NCI-H2029 (cell line): ENCODE results near the gene PLB1.
A peak's percentile ranks its signal among the peaks of the same experiment; 100 is the strongest.
"Not testable (repeated sequence)": the region's sequence is repeated elsewhere in the genome, so short reads cannot be mapped to it uniquely, and the experiment has no call there.

ENCODE experiments used
- DNase-seq: peaks from one replicate; lab custom pipeline; 2025; lab: John Stamatoyannopoulos, UW

The PLB1 gene

DNA sequence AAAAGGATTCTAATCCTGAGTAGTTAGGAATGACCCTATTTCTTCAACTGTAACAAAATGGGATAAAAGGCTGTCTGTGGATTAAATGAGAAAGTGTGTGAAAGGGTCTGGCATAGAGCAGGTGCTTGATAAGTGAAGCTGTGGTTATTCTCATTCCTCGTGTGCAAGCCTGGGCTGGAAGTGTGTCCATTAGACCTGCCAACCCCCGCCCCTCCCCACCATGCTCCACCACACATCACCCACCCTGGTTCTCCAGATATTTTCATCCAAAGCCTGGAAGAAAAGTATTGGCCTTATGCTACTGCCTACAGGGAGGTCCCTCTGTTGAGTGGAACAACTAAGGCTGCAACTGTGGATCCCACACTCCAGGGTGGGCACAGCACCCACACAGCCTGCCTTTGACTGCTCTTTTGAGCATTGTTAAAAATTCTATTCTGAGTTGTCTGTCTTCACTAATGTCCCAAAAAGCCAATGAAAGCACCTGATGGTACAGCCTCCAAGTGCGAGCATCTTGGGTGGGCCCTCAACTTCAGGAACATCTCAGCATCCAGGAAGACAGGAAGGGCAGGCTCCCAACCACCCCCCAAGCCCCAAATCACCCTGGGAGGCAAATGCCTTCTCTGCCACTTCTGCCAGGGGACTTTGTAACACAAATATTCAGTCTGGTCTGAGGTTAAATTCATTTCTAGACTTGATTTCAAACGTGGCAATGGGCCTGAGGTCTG, 153.0 kb downstream of the PLB1 start:
- DNase-seq = no peak

DNA sequence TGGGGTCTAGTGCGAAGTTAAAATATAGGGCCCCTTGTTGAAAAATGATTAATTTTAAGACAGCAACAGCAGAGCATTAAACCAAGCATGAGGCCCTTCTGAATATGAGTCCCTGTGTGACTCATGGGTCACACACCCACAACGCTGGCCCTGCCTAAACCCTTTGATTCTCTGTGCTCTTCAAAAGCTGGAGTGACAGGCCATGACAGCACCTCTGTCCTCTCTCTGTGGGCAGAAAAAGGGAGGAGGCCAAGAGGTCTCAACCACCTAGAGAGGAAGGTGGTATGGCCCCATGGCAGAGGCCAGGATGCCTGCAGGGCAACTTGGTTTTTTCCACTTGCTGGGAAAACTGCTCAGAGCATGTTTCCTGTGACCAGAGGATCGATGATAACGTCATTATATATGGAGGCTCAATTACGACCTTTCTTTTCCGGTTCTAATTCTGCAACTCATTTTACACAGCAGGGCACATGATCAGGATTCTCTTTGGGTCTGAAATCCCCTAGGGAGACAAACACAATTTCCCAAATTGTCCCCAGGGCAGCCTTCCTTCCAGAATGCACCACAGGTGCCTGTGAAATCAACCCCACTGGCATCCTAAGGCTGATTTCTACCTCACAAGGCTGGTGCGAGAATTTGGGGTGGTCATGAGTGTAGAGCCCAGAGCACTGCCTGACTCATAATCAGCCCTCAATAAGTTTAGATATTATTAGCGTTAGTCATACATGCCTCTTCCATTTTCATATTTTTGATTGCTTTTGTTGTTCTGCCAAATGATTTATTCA, 153.8 kb downstream of the PLB1 start:
- DNase-seq = no peak

DNA sequence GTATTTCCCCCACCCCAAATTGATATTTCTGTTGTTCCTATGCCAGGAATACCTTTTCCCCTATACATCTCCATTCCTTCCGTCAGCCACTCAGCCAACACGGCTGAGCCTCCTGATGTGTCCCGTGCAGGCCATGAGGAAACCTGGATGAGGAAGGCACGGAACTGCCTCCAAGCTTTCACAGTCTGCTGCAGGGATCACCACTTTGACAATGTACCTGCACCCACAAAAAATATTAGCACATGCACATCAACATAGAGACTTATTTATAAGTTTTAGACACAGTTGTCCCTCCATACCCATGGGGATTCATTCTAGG, 154.4 kb downstream of the PLB1 start:
- no peak for DNase-seq

DNA sequence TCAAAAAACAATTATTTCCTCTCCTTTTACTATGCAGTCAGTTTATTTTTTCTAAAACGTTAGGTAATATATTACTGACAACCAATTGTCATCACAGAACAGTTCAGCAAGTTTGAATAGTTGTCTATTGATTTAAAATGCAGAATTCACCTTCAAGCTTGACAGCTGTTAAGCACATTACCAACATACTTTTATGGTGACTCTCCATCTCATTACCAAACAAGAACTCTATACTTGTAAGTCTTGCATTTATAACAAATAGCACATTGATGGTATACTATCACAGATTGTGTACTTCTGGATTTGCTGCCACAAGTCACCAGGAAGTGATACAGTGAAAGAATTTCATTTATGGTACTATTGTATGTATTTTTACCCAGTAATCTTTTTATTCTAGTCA, 156.4 kb downstream of the PLB1 start:
- no peak for DNase-seq

DNA sequence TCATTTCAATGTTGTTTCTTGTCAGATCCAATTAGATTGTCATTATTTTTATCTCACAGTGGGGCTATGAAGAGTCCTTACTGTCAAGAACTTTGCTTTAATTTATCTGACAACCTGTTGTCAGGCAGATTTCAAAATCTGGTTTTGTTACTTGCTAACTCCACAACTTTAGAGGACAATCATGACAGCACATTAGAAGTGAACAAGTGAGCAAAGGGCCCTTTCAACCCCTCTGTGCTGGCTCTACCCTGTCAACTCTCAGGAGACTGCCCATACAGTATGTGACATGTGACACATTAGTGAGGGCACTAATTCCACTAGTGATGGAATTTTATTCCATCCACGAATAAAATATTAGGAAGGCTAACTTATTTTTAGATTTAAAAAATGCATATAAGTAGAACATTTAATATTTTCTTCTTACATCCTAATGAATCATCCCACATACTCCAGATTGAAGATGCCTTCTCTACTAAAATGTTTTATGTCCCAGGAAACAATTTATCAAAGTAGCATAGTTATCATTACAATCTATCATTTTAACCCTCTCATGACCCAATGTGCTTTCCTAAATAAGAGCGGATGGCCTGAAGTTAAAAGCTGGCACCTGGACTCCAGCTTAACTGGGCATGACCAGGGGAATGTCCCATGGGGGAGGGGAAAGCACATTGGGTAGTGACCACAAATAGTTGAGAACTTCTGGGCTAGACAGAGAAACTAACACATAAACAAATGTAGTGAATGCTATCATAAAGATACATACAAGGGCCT, 158.2 kb downstream of the PLB1 start:
- DNase-seq = no peak

DNA sequence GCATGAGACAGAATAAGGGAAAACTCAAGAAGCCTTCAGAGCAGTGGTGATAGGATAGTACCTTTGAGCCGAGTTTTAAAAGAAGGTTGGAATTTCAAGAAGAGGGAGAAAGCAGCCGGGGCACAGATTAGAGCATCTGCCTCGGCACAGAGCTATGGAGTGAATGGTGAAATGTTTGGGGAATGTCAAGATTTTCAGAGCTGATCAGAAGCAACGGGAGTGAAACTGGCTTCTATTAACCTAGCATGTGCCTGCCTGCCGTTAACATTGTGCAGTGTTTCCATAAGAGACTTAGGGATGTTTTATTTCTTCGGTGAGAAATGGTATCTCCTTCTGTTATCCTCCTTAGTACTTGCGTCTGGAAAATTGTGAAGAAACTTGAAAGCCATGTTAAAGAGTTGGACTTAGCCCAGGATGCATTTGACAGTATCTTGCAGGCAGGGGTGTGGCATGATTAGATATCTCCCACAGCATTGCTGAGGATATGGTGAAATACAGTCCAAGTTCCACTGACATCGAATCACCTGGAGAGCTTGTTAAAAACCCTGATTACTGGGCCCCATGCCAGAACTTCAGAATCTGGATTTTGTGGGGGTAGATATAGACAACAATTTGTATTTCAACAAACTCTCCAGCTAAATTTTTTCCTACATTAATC, 158.9 kb downstream of the PLB1 start:
- no peak for DNase-seq

DNA sequence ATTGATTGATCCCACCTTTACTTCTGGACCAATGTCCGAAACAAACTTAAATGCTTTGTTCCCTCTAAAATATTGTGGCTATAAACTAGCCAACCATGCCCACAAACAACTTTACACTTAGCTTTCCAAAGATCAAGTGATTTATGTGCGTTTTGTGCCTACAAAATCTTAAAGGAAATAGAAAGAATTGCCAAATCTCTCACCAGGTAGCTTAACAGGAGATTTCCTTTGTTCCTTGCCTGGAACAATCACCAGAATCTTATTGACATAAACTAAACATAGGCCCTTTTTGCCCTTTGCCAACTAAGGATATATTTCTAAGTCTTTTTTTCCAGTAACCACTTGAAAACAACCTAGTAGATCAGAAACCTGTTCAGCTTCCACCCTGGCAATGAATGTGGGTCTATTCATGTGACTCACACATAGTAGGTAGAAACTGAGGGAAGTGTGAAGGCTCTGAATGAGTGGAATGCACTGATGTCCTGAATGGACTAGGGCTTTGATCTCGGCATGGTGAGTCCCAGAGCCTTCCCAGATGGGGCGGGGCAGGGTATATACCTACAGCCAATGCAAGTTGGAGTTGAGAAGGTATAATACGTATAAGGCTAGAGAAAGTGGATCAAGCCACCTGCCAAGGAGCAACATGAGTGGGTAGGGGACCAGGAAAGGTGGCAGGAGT, 161.2 kb downstream of the PLB1 start:
- no peak for DNase-seq

DNA sequence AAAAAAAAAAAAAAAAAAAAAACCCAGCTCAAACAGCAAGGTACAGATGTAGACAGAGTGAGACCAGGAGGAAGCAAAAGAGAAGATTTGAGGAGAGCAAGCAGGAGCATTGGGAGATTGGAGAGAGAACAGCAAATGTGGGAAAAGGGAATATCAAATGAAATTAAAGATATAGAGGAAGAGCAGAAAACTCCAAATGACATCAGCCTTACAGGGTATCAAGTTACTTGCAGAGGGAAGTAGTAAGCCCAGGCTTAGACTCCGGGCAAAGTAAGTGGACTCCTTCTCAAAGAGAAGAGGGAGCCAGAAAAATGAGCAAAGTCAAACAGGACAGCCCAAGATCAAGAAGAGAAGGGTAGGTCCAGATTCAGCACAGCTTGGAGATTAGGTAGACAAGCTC, 162.5 kb downstream of the PLB1 start:
- DNase-seq = peak; percentile 25

DNA sequence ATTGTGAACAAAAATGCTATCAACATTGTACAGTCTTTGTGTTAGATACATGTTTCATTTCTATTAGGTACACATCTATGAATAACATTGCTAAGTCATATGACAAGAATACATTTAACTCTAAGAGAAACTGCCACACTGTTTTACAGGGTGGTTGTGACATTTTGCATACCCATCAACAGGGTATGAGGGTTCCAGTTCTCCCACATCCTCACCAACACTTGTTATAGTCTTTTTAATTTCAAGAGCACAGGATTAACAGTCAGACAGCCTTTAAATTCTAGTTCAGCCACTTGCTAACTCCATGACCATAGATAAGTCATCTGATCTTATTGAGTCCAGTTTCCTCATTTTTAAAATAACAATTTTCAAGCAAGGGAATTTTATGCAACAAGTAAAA, 163.3 kb downstream of the PLB1 start:
- no peak for DNase-seq

DNA sequence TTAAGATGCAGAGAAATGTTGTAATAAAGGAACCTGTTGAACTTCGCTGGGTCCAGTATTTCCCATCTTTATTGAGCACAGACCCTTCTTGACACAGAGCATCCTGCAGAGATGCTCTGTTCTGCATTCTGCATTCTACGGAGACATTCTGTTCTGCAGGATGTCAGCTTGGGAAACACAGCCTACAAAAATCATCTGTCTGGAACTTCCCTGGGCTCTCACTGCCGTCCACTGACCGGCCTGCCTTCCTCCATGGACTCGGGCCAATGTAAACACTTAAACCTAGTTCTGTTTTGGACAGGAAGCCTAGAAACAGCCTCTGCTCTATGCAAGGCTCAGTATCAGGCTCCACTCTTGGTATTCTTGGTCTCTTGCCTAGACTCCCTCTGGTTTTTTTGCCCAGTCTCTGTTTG, 165.7 kb downstream of the PLB1 start:
- DNase-seq = peak; percentile 51

DNA sequence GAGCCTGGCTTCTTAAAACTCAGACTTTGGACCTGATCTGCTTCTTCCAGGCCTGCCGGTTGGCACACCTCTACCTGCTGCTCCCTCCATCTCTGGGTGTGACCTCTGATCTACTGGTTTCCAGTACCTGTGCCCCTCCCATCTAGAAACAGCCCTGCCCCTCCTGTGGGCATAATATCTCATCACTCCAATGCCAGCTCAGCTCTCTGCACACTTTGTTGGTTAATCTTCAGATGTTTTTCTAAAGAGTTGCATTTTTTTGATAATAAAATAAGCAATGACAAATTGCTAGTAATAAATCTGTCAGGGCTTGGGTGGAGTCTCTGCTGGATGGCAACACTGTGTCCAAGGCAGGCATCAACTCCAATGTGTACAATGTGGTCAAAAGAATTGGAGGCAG, 166.2 kb downstream of the PLB1 start:
- no peak for DNase-seq

DNA sequence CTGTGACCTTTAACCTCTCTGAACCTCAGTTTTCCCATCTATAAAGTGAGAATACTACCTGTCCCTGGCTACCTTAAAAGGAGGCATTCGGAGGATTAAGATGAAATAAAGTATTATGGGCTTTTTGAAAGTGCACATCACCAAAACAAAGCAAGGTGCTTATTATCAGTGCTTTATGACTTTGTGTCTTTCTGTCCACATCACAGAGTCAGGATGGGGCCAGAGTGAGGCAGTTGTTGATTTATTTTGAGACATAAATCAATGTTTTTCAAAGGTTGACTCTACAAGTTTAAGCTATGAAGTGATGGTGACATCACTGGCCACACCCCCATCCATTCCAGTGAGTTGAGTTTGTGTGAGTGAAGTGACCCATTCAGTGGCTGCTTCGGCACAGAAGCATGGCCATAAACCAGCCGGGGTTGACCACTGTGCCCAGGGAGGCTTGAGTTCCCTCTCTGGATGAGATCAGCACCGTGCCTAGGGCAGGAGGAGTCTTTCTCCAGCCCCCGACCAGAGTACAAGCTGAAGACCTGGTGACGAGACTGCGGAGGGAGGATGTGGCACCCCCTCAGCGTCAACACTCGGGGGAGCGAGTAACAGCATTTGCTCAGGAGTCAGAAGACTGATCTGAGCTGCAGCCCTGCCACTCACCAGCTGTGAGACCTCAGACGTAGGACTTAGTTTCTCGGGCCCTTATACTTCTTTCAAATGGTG, 166.8 kb downstream of the PLB1 start:
- DNase-seq = no peak

DNA sequence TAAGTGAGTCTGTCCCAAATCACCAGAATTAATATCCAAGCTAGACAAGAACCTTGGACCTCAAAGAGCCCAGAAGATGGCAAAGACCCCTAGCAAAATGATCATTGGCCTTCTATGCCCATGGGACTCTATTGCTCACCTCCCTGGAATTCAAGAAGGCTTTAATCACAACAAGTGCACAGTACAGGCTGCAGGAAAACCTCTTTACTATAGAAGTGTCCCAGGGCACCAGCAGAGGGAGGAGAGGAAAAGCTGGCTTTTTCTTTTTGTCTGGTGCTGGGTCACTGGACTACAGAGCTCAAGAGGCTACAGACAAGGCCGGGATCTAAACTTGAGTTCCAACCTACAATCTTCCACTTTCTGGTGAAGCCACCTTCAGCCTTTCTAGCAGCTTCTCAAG, 167.5 kb downstream of the PLB1 start:
- no peak for DNase-seq

DNA sequence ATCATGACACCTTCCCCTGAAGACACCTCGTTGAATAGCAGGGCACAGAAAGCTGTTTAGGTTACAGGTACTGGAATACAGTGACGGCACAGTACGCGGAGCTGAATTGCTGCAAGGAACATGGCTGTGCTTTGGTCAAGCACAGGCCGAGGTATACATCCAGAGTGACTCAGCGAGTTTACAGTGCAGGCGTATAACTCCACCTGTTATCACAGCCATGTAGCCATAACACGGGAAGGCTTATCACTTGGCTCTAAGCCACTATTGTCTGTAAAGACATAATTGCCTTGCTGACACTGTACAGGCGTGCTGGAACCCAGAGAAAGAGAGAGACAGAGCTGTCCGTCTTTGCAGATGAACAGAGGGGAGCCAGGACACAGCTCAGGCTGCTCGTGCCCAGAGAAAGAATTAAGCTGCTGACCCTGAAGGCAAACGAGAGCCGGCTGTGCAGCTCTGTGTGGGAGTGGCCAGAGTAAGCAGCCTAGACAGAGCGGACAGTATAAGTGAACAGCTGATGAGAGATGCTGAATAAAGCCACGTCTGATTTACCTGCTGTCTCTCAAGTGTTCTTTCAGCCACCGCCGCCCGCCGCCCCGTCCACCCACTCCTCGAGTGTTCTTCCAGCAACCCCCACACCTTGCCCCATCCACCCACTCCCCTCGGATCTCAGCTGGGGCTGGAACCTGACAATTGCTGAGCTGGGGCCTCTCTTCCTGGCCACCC, 168.4 kb downstream of the PLB1 start:
- no peak for DNase-seq

DNA sequence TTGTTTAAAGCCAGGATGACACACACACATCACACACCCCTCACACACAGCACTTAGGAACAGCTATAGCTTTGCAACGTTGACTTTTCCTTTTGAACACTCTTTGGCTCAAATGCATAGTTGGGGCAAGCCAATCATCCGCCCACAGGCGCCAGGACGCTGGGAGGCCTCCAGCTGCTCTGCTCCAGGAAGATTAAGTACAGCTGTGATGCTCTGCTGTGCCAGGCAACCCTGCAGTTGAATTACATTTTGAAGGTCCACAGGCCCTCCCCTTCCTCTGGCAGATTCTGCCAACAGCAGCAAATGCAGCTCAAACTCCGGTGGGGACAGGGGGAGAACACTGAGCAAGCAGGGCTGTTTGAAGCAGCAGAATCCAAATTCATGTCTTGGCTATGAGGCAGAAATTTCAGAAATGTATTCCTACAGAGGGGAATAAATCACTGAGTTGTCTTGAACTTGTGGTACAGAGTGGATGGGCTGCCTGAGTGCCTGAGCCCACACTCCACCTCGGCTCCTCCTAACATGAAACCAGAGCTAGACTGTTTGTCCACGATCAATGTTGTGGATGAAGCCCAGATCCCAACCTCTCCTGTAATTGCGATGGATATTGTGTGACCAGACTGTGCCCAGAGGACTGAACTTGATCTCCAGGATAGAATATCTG, 169.3 kb downstream of the PLB1 start:
- no peak for DNase-seq

DNA sequence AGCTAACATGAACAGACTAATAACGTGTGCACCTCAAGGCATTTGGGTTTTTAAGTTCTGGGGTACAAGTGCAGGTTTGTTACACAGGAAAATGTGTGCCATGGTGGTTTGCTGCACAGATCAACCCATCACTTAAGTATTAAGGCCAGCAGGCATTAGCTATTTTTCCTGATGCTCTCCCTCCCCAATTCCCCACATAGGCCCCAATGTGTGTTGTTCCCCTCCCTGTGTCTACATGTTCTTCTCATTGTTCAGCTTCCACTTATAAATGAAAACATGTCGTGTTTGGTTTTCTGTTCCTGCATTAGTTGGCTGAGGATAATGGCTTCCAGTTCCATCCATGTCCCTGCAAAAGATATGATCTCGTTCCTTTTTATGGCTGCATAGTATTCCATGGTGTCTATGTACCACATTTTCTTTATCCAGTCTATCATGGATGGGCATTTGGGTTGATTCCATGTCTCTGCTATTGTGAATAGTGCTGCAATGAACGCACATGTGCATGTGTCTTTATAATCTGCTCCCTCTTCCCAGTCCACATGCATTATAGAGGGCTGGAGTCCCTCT, 170.0 kb downstream of the PLB1 start:
- DNase-seq = not testable (repeated sequence)

DNA sequence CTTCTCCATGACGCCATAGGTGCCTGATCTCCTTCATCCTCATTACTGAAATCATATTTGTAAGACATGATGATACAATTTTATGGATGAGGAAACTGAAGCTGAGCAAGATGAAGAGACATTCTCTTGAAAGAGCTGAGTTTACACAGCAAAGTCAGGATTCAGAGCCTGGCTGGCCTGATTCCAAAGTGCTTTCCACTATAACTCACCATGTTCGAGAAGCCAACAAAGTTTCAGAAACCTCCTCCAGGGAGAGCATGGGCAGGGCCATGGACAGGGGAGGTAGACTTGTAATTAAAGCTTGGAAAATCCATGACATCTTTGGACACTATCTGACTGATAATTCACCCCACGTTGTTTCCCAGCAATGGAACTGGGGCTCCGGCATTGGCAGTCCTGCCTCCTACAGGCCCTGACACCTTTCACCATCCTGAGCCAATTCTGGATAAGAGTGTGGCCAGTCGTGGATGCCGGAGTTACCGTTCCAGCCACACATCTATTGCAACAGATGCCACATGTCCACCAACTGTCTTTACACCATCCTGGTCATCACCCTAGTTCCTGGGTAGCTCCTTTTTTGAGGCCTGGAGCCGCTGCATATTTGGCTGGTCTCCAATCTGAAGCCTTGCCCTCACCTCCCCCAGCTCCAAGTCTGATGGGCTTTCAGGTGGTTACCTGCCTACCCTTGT, 170.8 kb downstream of the PLB1 start:
- no peak for DNase-seq

DNA sequence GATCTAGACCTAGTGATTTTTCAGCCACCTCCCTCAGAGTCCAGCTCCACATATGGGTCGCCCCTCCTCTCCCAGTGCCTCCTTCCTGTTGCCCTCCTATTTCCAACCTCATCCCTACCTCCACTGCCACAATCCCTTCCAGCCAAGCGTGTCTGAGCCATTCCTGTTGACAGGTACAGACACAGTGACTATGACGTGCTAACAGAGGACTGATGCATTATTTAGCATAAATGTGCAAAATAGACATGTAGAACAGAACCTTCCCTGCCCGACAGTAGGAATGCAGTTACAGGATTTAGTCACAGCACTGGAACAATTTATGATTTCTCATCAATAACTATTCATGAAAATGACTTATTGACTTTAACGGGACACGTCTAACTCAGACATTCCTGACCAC, 171.4 kb downstream of the PLB1 start:
- no peak for DNase-seq
